Hematopoietic multipotent progenitor cell treated with erythropoietin and hydrocortisone succinate and interleukin-3 and kit ligand, for 15 days (in vitro differentiated cells): ENCODE data around the gene SPDYC.

ENCODE experiments used
- DNase-seq: peaks from one replicate; pipeline ENCODE4 v3.0.0-alpha.2; 2015; ENCODE audit warnings: low spot score

Gene SPDYC, protein sequence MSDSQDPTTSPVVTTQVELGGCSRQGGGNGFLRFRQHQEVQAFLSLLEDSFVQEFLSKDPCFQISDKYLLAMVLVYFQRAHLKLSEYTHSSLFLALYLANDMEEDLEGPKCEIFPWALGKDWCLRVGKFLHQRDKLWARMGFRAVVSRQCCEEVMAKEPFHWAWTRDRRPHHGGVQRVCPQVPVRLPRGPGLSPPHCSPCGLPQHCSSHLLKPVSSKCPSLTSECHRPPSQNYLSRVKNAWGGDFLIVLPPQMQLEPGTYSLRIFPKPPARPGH

DNA sequence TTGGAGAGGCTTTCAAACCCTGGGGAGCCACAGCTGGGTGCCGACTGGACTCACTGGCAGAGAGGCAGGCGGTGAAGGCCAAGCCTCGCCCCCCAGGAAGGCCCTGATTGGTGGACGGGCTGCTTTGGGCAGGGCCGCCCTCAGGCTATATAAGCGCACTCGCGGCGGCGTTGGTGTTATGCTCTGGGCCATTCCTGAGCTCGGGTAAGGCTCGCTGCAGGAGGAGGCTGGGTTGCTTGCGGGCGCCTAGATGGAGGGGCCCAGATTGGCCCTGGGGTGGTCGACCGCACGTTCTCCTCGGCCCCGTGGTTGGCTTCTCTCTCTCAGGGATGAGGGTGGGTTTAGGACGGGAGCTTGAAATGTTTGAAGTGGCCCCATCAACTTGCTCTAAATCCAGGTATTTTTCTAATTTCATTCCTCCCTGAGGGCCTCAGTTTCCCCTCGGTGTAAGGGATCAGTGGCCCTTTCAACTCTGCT, at the start of gene SPDYC:
Gene SPDYC, plus strand, starts transcription at position 176 of the 477 bp plus-strand sequence. CDS start 1,125 bp downstream, outside the sequence.
- peak; percentile 90 for DNase-seq

- DNase-seq = no peak
Measured at GRCh38 chr11:65120831-65121230, 49.2 kb upstream of the SPDYC start.

- peak; percentile 61 for DNase-seq
Measured at GRCh38 chr11:65121447-65121864, 48.6 kb upstream of the SPDYC start.

DNA sequence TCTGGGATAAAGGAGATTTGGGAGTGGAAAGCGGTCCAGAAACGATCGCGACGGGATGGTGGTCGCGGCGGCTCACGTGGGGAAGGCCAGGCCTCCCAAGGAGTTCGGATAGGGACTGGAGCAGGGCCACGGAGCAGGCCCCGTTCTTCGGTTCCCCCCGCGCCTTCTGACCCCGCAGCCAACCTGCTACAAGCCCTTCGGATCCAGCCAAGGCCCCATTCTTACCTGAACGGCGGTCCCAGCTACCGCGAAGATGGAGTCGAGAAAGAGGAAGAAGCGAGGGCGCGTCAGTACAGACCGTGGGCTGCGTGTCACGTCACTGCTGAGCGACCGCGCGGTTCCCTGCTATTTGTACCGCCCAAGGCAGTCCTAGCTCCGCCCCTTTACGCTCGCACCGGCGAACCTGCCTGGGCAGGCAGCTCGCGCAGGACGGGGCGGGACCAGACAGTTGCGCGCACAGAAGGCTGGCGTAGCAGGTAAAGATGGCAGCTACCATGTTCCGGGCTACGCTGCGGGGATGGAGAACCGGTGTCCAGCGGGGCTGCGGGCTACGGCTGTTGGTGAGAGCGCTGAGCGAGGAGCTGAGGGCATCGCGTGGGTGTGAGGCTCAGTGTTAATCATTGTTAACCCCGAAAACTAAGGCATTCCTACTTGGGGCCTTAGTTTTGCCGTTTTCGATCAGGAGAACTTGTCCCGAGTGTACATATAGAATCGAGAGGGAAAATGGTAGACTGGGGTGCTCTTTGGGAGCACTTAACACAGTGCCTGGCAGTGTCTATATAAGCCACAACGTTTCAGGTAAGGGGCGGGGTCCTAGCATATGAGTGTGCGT, 48.0 kb upstream of the SPDYC start, which contains the start of the genes FAU and MRPL49:
Gene FAU, minus strand, starts transcription at position 270 of the 832 bp plus-strand sequence. CDS start 321 bp downstream, outside the sequence.
Gene MRPL49, plus strand, starts transcription at position 457 of the 832 bp plus-strand sequence. Its CDS starts 26 bp downstream, at position 483.
- DNase-seq = peak; percentile 99

DNA sequence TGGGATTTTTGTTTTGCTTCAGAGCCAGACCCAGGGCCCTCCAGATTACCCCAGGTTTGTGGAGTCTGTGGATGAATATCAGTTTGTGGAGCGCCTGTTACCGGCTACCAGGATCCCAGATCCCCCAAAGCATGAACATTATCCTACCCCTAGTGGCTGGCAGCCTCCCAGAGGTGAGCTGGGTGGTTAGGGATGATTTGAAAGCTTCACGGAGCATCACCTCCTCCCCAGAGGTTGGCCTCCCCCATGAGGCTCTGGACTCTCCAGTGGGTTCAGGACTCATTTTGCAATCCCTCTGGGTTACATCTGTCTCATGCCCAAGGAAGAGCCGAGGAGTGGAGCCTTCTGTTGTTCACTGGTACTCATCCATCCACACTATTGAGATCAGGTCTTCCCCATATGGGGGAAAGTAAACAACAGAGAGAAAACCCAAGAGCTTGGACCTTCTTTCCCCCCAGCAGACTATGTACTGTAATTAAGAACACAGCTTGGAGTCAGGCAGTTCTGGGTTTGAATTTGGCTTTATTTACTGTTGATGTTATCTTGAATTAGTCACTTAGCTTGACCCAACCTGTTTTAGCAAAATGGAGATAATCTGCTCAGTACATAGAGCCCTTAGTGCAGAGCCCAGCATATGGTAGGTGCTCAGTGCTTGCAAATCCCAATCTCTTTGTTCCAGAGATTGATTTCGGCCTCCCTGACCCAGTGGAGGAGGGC, 45.4 kb upstream of the SPDYC start:
- no peak for DNase-seq

DNA sequence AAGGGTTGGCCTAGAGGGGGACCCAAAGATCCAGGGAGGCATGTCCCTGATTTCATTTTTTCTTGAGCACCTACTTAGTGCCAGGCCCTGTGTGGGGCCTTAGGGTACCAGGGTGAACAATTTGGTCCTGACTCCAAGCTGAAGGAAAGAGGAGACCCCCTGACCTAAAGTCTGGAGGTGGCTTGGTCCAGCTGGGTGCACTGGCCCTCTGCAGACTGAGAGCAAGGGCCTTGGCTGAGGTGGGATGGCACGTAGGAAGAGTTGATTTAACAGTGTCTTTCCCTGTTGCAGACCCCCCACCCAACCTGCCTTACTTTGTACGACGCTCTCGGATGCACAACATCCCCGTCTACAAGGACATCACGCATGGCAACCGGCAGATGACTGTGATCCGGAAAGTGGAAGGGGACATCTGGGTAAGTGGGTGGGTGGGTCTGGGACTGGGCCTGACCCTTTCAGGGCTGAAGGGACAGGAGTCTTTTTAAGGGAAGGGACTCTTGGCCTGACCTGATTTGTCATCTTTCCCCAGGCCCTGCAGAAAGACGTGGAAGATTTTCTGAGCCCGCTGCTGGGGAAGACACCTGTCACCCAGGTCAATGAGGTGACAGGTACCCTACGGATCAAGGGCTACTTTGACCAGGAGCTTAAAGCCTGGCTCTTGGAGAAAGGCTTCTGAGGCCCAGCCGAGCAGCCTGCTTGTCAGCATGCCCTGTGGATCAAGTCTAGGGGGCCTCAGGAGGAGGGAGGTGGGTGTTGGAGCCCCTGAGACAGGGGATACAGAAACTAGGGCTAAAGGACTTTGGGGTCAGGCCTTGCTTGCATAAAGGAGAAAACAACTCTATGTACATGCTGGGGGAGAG, 44.6 kb upstream of the SPDYC start:
- DNase-seq = no peak

GRCh38 chr11:65126624-65127274, 43.3 kb upstream of the SPDYC start:
- no peak for DNase-seq

- DNase-seq = no peak
Measured at GRCh38 chr11:65127473-65128181, 42.4 kb upstream of the SPDYC start.

DNA sequence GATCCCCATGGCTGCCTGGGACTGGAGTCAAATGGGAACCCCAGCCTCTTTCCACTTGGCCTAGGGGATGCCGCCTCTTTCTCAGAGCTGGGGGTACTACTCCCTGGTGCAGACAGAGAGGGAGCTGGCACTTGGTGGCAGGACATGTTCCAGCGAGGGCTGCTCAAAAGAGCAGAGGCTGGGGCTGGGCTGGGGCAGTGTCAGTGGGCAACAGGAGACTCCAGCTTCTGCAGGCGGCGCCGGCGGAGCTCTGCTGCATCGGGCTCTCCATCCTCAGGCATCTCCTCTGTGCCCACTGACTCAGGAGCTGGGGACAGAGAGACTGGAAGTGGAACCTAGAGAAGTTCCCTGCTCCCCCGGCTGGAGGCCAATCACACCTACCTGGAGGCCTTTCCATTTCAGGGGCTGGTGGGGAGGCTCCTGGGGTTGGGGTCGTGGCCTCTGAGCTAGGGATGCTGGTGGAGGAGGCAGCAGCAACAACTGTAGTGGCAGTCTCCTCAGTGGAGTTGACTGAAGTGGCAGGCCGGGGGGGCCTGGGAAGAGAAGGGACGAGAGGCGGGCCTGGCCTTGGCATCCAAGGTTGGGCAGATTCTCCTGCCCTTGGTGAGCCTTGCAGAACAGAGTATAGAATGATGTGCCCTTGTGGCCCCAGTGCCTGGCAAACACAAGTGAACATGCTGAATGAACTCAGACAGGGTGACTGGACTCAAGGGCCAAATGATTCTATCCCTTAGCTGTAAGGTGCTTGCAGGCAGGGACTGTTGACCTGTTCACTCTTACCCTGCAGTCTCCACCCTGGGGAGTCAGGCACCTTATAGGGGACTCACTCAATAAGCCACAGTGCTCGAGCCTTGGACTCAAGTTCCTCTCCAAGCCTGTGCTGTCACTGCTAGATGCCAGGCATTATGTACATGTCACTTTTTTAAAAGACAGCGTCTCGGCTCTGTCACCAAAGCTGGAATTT, 41.6 kb upstream of the SPDYC start:
- no peak for DNase-seq

DNA sequence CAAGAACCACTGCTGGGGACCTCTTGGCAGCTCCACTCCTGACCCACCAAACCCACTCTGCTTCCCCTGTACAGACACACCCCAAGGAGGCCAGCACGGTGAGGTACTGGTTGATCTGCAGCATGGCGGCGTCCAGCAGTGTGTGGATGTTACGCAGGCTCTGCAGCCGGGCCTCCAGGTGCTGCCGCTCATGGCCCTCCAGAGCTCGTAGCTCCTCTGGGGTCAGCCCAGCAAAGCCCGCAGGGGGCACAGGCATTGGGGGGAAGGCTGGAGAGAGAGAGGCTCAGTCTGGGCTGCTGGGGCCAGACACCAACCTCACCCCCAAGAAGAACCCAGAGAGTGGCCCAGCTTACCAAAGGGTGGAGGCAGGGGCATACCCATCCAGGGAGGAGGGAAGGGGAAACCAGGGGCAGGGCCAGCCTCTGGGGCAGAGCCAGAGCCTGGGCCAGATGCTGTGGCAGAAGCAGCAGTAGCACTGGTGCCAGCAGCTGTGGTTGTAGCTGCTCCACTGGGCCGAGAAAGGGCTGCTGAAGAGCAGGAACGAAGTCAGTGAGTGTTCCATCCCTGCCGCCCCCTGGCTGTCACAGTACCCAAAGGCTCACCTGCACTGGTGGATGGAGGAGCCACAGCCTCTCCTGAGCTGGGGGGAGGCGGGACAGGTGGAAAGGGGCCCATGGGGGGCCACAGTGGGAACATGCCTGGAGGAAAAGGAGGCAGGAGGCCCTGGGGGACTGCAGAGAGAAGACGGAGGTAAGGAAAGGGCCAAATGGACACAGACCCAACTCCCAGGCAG, 40.2 kb upstream of the SPDYC start:
- no peak for DNase-seq

GRCh38 chr11:65130631-65131416, 39.2 kb upstream of the SPDYC start:
- DNase-seq = no peak

- no peak for DNase-seq
Measured at GRCh38 chr11:65131417-65131776, 38.6 kb upstream of the SPDYC start.

DNA sequence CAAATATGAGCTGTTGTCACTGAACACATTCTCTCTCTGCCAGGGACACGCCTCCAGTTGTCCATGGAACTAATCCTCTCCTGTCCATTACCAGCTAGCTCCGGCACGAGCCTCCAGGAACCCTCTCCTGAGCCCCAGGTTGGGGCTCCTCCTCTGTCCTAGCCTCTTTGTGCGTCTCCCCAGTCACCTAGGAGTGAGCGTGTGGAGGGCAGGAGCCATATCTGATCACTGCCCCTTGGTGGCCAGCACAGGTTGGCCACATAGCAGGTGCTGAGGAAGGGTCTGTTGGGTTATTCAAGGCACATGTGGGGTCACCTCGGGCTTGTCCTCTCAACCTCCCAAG, 38.2 kb upstream of the SPDYC start:
- DNase-seq = no peak

- no peak for DNase-seq
Measured at GRCh38 chr11:65132238-65132987, 37.6 kb upstream of the SPDYC start.

DNA sequence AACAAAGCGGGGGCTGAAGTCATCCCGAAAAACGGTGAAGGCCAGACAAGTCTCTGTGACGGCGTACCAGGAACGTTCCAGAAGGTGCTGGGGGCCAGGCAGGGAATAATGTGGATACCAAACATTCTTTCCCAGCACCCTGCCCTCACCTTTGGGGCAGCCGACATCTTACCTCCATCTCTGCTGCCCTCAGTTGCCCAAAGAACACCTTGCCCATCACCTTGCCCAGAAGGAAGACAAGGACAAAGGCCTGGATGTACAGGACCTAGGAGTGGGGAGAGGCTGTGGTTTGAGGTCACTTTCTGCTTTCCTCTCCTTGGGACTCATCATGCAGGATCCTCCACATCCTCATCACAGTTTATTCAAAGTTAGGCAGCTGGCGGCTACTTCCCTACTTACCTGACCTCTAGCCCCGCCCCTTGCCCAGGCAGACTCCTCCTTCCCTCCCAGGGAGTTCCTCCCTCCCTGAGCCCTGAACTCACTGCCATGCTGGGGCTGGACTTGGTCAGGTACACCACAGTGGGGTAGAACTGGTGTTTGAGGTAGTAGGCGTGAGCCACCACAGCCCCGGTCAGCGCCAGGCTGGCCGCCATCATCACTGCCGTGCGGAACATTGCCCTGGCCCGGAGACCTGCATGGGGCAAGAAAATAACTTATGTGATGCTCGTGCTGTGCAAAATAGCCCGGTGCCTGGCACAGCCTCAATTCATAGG, 36.9 kb upstream of the SPDYC start:
- peak; percentile 69 for DNase-seq

GRCh38 chr11:65133724-65134123, 36.3 kb upstream of the SPDYC start:
- no peak for DNase-seq
